Body of pancreas (tissue), 4 donors: Measurements from ENCODE around the gene RAB10. TPM values are rescaled to one million over a fixed set of nuclear protein-coding genes. Genes with fewer than 3 reads are reported as not detected.

Experiments
- ATAC-seq: fragments of 150-250 bp; one replicate; pipeline ENCODE4 v1.9.1; 2016
- DNase-seq, 4 donors: peaks; one replicate each; pipeline ENCODE4 v3.0.0-alpha.2; 2019
- H3K27ac ChIP-seq, 4 donors: fragments of 200-600 bp; sonication (generic); 1 replicate in 3 of 4; 2 replicates in 1 of 4; pipeline versions ENCODE4 v1.5.1 to v1.6.1; 2016 to 2019; ENCODE audit warnings: mild to moderate bottlenecking in 1 of 4, mixed read lengths in 1 of 4, moderate library complexity in 1 of 4
- H3K27me3 ChIP-seq, 2 donors: fragments of 200-600 bp; sonication (generic); one replicate each; pipeline ENCODE4 v1.6.0; 2016; ENCODE audit warnings: mild to moderate bottlenecking in 1 of 2
- H3K36me3 ChIP-seq, 2 donors: fragments of 200-600 bp; sonication (generic); replicated peaks in 1 of 2; 2 replicates each; pipeline ENCODE4 v1.5.1; 2016; ENCODE audit warnings: low read depth in 2 of 2; ENCODE audit not compliant: insufficient read depth in 1 of 2
- H3K4me1 ChIP-seq: fragments of 200-600 bp; sonication (generic); one replicate; pipeline ENCODE4 v1.6.0; 2016
- H3K4me3 ChIP-seq, 2 donors: fragments of 200-600 bp; sonication (generic); 1 replicate in 1 of 2; 2 replicates in 1 of 2; pipeline ENCODE4 v1.5.1; 2016 to 2019
- H3K9me3 ChIP-seq, 3 donors: fragments of 200-600 bp; sonication (generic); 1 replicate in 2 of 3; 2 replicates in 1 of 3; pipeline ENCODE4 v1.5.1; 2016
- CTCF ChIP-seq, 7 experiments: fragments of 450-650 bp in 4 of 7; fragments of 200-600 bp in 3 of 7; sonication (generic) in 3 of 7; IDR thresholded peaks; one replicate each; pipeline ENCODE4 v1.5.1; 2016 to 2019; ENCODE audit warnings: antibody characterized with exemption in 7 of 7
- POLR2A ChIP-seq, 3 donors: fragments of 450-650 bp; IDR thresholded peaks; one replicate each; pipeline ENCODE4 v1.6.1; 2016; ENCODE audit warnings: antibody characterized with exemption in 3 of 3, mild to moderate bottlenecking in 2 of 3
- WGBS, 2 donors: methylation state at CpG; one replicate each; pipeline ENCODE4 v1.1.5; 2017; 5-methylcytosine and 5-hydroxymethylcytosine counted together
- intact Hi-C: fragments of 100-400 bp; cut with DNase I; formaldehyde crosslinking; loops from one replicate; pipeline ENCODE4 v1.15.1; 2023
- total RNA-seq, 2 donors: library from RNA; depleted of rRNA; stranded (reverse); fragments of >200 nt; gene quantifications; one replicate each; pipeline ENCODE4 v1.1.0, GENCODE V29; 2016

RAB10 gene
- total RNA-seq, 2 donors from 2014 or later: 41.5 to 115 TPM

- Histone ChIP-seq H3K4me3 (no peak overlapping the region), H3K36me3 (peaks cover 0 to 4% of the 10 kb centered on the region in 2 donors), H3K27ac (no peak overlapping the region), H3K4me1 (peaks cover 4% of the 10 kb centered on the region), H3K27me3 (no peaks in the 10 kb centered on the region), H3K9me3 (no peaks in the 10 kb centered on the region)
- intact Hi-C loops: no loop called here
- 93 to 95% methylated on average over 1 of the region's 1 CpG for WGBS, 2 donors
- DNase-seq (no peak), ATAC-seq (no peak)
- TF ChIP-seq POLR2A (IDR thresholded peaks at IDR 0.05) (no peak), CTCF (IDR thresholded peaks at IDR 0.05) (no peak)
Observed at GRCh38 chr2:26112201-26112600, 78.3 kb downstream of the RAB10 start.

DNA sequence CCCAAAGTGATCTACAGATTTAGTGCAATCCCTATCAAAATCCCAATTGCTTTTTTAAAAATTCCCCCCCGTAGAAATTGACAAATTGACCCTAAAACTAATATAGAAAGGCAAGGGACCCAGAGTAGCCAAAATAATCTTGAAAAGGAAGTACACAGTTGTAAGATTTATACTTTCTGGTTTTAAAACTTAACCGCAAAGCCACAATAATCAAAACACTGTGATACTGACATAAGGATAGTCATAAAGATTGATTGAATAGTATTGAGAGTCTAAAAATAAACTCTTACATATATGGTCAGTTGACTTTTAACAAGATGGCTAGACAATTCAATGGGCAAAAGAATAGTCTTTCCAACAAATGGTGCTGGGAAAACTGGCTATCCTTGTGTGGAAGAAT, 80.3 kb downstream of the RAB10 start:
- Histone ChIP-seq H3K27ac (no peak overlapping the region), H3K36me3 (peaks cover 0 to 4% of the 10 kb centered on the region in 2 donors), H3K4me1 (no peaks in the 10 kb centered on the region), H3K4me3 (no peak overlapping the region), H3K9me3 (no peaks in the 10 kb centered on the region), H3K27me3 (no peaks in the 10 kb centered on the region)
- 84 to 96% methylated on average over 2 of the region's 2 CpGs for WGBS, 2 donors
- ATAC-seq (no peak), DNase-seq (no peak)
- no peak for TF ChIP-seq POLR2A (IDR thresholded peaks at IDR 0.05)
- no peak for TF ChIP-seq CTCF (IDR thresholded peaks at IDR 0.05)
- intact Hi-C loops: no loop called here

- Histone ChIP-seq H3K36me3 (no peaks in the 10 kb centered on the region), H3K4me1 (no peaks in the 10 kb centered on the region), H3K27me3 (no peaks in the 10 kb centered on the region), H3K27ac (no peak overlapping the region), H3K4me3 (no peak overlapping the region), H3K9me3 (no peaks in the 10 kb centered on the region)
- intact Hi-C loops: no loop called here
- ATAC-seq (no peak), DNase-seq (no peak)
- 89 to 92% methylated on average over 4 of the region's 4 CpGs for WGBS, 2 donors
- no peak for TF ChIP-seq CTCF (IDR thresholded peaks at IDR 0.05)
- no peak for TF ChIP-seq POLR2A (IDR thresholded peaks at IDR 0.05)
Observed at GRCh38 chr2:26118682-26119081, 84.8 kb downstream of the RAB10 start.

DNA sequence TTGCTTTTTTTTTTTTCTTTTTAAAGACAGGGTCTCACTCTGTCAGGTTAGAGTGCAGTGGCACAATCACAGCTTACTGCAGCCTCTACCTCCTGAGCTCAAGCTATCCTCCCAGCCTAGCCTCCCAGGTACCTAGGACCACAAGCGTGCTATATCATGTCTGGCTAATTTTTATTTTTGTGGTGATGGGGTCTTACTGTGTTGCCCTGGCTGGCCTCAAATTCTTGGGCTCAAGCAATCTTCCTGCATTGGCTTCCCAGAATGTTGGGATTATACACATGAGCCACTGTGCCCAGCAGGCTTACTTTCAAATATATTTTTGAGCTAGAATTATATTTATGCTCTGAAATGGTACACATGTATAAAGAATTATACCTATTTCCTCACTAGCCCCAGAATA, 85.6 kb downstream of the RAB10 start:
- Histone ChIP-seq H3K4me3 (no peak overlapping the region), H3K4me1 (no peaks in the 10 kb centered on the region), H3K27ac (no peak overlapping the region), H3K27me3 (no peaks in the 10 kb centered on the region), H3K36me3 (no peaks in the 10 kb centered on the region), H3K9me3 (no peaks in the 10 kb centered on the region)
- ATAC-seq (no peak), DNase-seq (no peak)
- intact Hi-C loops: no loop called here
- WGBS, 2 donors: 100% methylated on average over 1 of the region's 1 CpG
- no peak for TF ChIP-seq CTCF (IDR thresholded peaks at IDR 0.05)
- no peak for TF ChIP-seq POLR2A (IDR thresholded peaks at IDR 0.05)

DNA sequence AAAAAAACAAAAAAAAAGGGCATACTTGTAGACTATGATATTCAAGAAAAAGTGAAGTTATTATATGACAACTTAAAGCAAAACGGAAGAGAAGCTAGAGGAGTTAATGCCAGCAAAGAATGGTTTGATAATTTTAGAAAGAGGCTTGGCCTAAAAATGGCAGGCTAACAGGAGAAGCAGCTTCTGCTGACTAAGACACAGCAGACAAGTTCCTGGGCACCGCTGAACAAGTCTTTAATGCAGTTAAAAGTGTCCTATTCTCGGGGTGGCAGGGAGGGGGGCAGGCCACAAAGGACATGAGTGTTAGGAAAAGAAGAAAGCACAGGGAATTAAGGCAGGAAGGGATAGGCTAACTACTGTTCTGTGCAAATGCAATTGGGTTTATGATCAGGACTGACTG, 88.7 kb downstream of the RAB10 start:
- H3K27ac ChIP-seq: no peak overlapping the region
- ATAC-seq: no peak
- H3K36me3 ChIP-seq: no peaks in the 10 kb centered on the region
- H3K27me3 ChIP-seq: no peaks in the 10 kb centered on the region
- H3K4me1 ChIP-seq: no peaks in the 10 kb centered on the region
- intact Hi-C loops: no loop called here
- H3K4me3 ChIP-seq: no peak overlapping the region
- TF ChIP-seq POLR2A (IDR thresholded peaks at IDR 0.05): no peak
- no peak for TF ChIP-seq CTCF (IDR thresholded peaks at IDR 0.05)
- no peak for DNase-seq
- WGBS, 2 donors: 88 to 94% methylated on average over 3 of the region's 3 CpGs
- no peaks in the 10 kb centered on the region for H3K9me3 ChIP-seq
